ENCODE data around the gene CNKSR3.
A peak's percentile ranks its signal among the peaks of the same experiment; 100 is the strongest.

Gene CNKSR3

GRCh38 chr6:154370545-154370944 lies 139.9 kb downstream of the CNKSR3 start:
- TF ChIP-seq CTCF (IDR thresholded peaks at IDR 0.05; ENCODE audit: low read depth, low read length, missing control alignments): peak; percentile 35
- DNase-seq (ENCODE audit: low read depth): no peak
- no peak overlapping the region for H3K4me3 ChIP-seq (ENCODE audit: low read depth, low read length)

GRCh38 chr6:154367839-154368695 lies 142.4 kb downstream of the CNKSR3 start:
- DNase-seq (ENCODE audit: low read depth): no peak
- no peak overlapping the region for H3K4me3 ChIP-seq (ENCODE audit: low read depth, low read length)
- no peak for TF ChIP-seq CTCF (IDR thresholded peaks at IDR 0.05; ENCODE audit: low read depth, low read length, missing control alignments)

GRCh38 chr6:154367336-154367735 lies 143.1 kb downstream of the CNKSR3 start:
- TF ChIP-seq CTCF (IDR thresholded peaks at IDR 0.05; ENCODE audit: low read depth, low read length, missing control alignments): no peak
- DNase-seq (ENCODE audit: low read depth): no peak
- no peak overlapping the region for H3K4me3 ChIP-seq (ENCODE audit: low read depth, low read length)

- H3K4me3 ChIP-seq (ENCODE audit: low read depth, low read length): no peak overlapping the region
- DNase-seq (ENCODE audit: low read depth): no peak
- TF ChIP-seq CTCF (IDR thresholded peaks at IDR 0.05; ENCODE audit: low read depth, low read length, missing control alignments): no peak
These were observed 146.7 kb downstream of the CNKSR3 start for GRCh38 chr6:154363821-154364220.

GRCh38 chr6:154361476-154361875 lies 149.0 kb downstream of the CNKSR3 start:
- TF ChIP-seq CTCF (IDR thresholded peaks at IDR 0.05; ENCODE audit: low read depth, low read length, missing control alignments): no peak
- no peak overlapping the region for H3K4me3 ChIP-seq (ENCODE audit: low read depth, low read length)
- no peak for DNase-seq (ENCODE audit: low read depth)

- TF ChIP-seq CTCF (IDR thresholded peaks at IDR 0.05; ENCODE audit: low read depth, low read length, missing control alignments): no peak
- no peak overlapping the region for H3K4me3 ChIP-seq (ENCODE audit: low read depth, low read length)
- DNase-seq (ENCODE audit: low read depth): no peak
These were observed 150.0 kb downstream of the CNKSR3 start for GRCh38 chr6:154360476-154360875.

GRCh38 chr6:154359679-154360078 lies 150.8 kb downstream of the CNKSR3 start:
- no peak for TF ChIP-seq CTCF (IDR thresholded peaks at IDR 0.05; ENCODE audit: low read depth, low read length, missing control alignments)
- no peak overlapping the region for H3K4me3 ChIP-seq (ENCODE audit: low read depth, low read length)
- DNase-seq (ENCODE audit: low read depth): no peak
